ENCODE data around the gene ACSL3.

DNA sequence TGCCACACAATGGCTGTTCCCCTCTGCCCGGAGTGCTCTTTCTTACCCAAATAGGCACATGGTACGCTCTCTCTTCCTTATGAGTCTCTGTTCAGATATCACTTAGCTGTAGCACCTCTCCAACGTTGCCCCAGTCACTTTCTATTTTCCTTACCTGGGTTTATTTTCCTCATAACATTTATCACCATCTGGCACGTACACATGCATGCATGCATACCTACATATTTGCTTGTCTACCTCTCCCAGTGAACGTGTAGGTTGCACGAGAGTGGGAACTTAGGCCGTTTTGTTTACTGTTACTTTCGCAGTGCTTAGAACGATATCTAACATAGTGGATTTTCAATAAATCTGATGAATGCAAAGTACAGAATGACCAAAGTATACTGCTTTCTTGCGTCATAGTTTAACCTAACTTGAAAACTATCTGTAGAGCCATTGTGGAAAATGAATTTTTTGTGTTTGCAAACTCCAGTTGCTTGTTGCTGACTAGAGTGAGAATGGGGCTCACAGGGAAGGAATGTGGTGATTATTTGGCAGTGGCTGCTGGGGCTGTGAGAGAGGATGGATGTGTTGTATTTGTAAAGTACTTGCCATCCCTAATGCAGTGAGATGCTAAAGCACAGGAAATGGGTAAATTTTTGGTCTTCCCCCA, 47.1 kb downstream of the ACSL3 start:
- TF ChIP-seq, protein P1, sequence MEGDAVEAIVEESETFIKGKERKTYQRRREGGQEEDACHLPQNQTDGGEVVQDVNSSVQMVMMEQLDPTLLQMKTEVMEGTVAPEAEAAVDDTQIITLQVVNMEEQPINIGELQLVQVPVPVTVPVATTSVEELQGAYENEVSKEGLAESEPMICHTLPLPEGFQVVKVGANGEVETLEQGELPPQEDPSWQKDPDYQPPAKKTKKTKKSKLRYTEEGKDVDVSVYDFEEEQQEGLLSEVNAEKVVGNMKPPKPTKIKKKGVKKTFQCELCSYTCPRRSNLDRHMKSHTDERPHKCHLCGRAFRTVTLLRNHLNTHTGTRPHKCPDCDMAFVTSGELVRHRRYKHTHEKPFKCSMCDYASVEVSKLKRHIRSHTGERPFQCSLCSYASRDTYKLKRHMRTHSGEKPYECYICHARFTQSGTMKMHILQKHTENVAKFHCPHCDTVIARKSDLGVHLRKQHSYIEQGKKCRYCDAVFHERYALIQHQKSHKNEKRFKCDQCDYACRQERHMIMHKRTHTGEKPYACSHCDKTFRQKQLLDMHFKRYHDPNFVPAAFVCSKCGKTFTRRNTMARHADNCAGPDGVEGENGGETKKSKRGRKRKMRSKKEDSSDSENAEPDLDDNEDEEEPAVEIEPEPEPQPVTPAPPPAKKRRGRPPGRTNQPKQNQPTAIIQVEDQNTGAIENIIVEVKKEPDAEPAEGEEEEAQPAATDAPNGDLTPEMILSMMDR (IDR thresholded peaks at IDR 0.05), result no peak
- no peak for TF ChIP-seq EZH2 (IDR thresholded peaks at IDR 0.05; ENCODE audit: borderline replicate concordance, insufficient read depth, low read depth, low read length, poor library complexity, severe bottlenecking)
